NT2/D1 (cell line): ENCODE measurements around the gene PXYLP1.

Experiments
- DNase-seq: peaks from one replicate; pipeline ENCODE4 v3.0.0-alpha.2; 2011; ENCODE audit warnings: low read depth, low spot score
- H3K27me3 ChIP-seq: 2 replicates; pipeline ENCODE4 v1.6.0; 2011; ENCODE audit warnings: mild to moderate bottlenecking; ENCODE audit not compliant: insufficient read length, insufficient read depth
- H3K36me3 ChIP-seq: 2 replicates; pipeline ENCODE4 v1.6.1; 2011; ENCODE audit warnings: mild to moderate bottlenecking, low read length, mixed read lengths; ENCODE audit not compliant: insufficient read depth, insufficient read length
- H3K4me1 ChIP-seq: 2 replicates; pipeline ENCODE4 v1.5.1; 2011; ENCODE audit not compliant: insufficient read depth, insufficient read length
- H3K4me3 ChIP-seq: 2 replicates; pipeline ENCODE4 v1.5.1; 2011; ENCODE audit warnings: low read depth; ENCODE audit not compliant: insufficient read length
- H3K9ac ChIP-seq: 2 replicates; pipeline ENCODE4 v1.6.0; 2011; ENCODE audit warnings: low read depth; ENCODE audit not compliant: insufficient read length
- H3K9me3 ChIP-seq: 2 replicates; pipeline ENCODE4 v1.5.1; 2011; ENCODE audit warnings: mild to moderate bottlenecking, low read length; ENCODE audit not compliant: insufficient read depth
- SUZ12 ChIP-seq: IDR thresholded peaks from 2 replicates; pipeline ENCODE4 v1.6.1; 2011; ENCODE audit not compliant: insufficient read length, insufficient read depth; ENCODE audit errors: extremely low read depth
- YY1 ChIP-seq: IDR thresholded peaks from 2 replicates; pipeline ENCODE4 v1.6.1; 2011; ENCODE audit not compliant: insufficient read length, insufficient read depth
- ZNF274 ChIP-seq: IDR thresholded peaks from 2 replicates; pipeline ENCODE4 v1.6.1; 2011; ENCODE audit warnings: mild to moderate bottlenecking, low read depth, low read length

The PXYLP1 gene

DNA sequence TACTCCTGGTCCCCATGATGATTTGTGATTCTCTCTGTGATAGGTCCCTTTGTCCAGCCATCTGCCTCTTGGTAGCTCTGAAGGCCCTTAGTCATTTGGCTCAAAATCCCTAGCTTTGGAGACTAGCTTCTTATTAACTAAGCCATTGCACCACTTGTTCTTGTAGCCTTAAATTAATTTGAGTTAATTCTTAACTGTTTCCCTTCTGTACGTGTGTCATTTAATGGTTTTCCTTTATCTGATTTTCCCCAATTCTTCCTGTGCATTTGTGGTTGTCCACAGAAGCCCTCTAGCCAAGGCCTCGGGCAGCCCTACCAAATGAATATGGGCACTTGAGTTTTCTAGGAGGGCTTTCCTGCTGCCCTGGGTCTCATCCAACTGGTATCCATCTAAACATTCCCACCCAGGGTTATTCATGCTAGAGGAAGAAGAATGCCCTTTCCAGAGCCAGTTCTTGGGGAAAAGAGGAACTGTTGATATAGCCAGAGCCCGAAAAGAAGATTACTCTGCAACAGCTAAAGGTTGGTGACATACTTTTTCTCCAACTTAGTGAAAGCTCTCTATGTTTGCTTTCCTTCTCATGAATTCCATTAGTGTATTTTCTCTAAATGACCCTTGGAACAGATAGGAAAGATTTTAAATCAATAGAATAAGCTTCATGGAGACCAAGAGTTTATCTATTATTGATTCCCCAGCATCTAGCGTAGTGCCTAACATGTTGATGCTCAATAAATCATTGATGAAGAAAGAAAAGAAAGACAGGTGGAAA lies 92.5 kb downstream of the PXYLP1 start:
- H3K4me3 ChIP-seq, result no peak overlapping the region
- no peak overlapping the region for H3K9ac ChIP-seq
- H3K4me1 ChIP-seq, result no peaks in the 10 kb centered on the region
- H3K36me3 ChIP-seq, result no peaks in the 10 kb centered on the region
- TF ChIP-seq YY1, result no peak
- DNase-seq, result no peak
- peaks cover 13% of the 10 kb centered on the region; the same call in 1 of the 2 replicates for H3K9me3 ChIP-seq
- H3K27me3 ChIP-seq, result no peaks in the 10 kb centered on the region

- DNase-seq, result no peak
- Histone ChIP-seq H3K36me3 (no peaks in the 10 kb centered on the region), H3K27me3 (no peaks in the 10 kb centered on the region), H3K4me3 (no peak overlapping the region), H3K4me1 (no peaks in the 10 kb centered on the region), H3K9me3 (no peaks in the 10 kb centered on the region), H3K9ac (no peak overlapping the region)
- TF ChIP-seq SUZ12, result no peak
- no peak for TF ChIP-seq YY1
Measured at GRCh38 chr3:141326123-141326522, 94.5 kb downstream of the PXYLP1 start.

GRCh38 chr3:141326626-141327025 lies 95.0 kb downstream of the PXYLP1 start:
- H3K36me3 ChIP-seq, result no peaks in the 10 kb centered on the region
- DNase-seq, result no peak
- TF ChIP-seq YY1 (no peak), SUZ12 (no peak), ZNF274 (no peak)
- H3K27me3 ChIP-seq, result no peaks in the 10 kb centered on the region
- H3K9me3 ChIP-seq, result no peaks in the 10 kb centered on the region
- H3K9ac ChIP-seq, result no peak overlapping the region
- no peak overlapping the region for H3K4me3 ChIP-seq
- H3K4me1 ChIP-seq, result no peaks in the 10 kb centered on the region

- Histone ChIP-seq H3K4me3 (no peak overlapping the region), H3K9me3 (no peaks in the 10 kb centered on the region), H3K36me3 (no peaks in the 10 kb centered on the region), H3K9ac (no peak overlapping the region), H3K27me3 (no peaks in the 10 kb centered on the region), H3K4me1 (no peaks in the 10 kb centered on the region)
- TF ChIP-seq SUZ12, result no peak
- no peak for TF ChIP-seq ZNF274
- no peak for TF ChIP-seq YY1
- no peak for DNase-seq
Measured at GRCh38 chr3:141328286-141329166, 96.9 kb downstream of the PXYLP1 start.

GRCh38 chr3:141330235-141330634 lies 98.6 kb downstream of the PXYLP1 start:
- no peak for DNase-seq
- TF ChIP-seq SUZ12 (no peak), ZNF274 (no peak), YY1 (no peak)
- Histone ChIP-seq H3K9me3 (no peaks in the 10 kb centered on the region), H3K36me3 (no peaks in the 10 kb centered on the region), H3K27me3 (no peaks in the 10 kb centered on the region), H3K4me1 (no peaks in the 10 kb centered on the region), H3K4me3 (no peak overlapping the region), H3K9ac (no peak overlapping the region)

DNA sequence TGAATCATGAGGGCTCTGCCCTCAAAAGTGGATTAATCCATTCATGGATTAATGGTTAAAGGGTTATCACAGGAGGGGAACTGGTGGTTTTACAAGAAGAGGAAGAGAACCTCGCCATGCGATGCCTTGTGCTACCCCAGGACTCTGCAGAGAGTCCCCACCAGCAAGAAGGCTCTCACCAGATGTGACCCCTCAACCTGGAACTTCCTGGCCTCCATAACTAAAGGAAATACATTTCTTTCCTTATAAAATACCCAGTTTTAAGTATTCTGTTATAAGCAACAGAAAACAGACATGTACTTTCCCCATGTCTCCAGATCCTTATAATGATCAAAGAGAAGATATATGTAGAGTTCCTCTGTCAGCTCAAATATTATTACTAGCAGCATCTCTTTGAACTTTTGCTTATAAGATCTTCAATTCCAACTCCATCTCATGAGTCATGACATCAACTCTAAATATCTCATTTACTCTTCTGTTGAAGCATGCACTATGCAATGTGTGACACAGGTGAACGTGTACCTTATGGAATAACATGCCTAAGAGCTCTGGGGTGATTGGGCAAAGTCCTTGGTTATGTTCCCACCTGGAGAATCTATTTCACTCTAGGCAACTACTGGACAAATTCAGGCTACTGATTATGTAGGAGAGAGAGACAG lies 99.2 kb downstream of the PXYLP1 start:
- DNase-seq, result no peak
- no peak overlapping the region for H3K9ac ChIP-seq
- no peaks in the 10 kb centered on the region for H3K4me1 ChIP-seq
- H3K4me3 ChIP-seq, result no peak overlapping the region
- no peaks in the 10 kb centered on the region for H3K9me3 ChIP-seq
- no peaks in the 10 kb centered on the region for H3K36me3 ChIP-seq
- TF ChIP-seq YY1, result no peak
- TF ChIP-seq ZNF274, result no peak
- TF ChIP-seq SUZ12, result no peak
- H3K27me3 ChIP-seq, result no peaks in the 10 kb centered on the region
